Activated naive CD4-positive, alpha-beta T cell (primary cell): ENCODE measurements around the gene PLEKHN1.
A peak's percentile ranks its signal among the peaks of the same experiment; 100 is the strongest.

Experiments
- DNase-seq, 4 experiments: peaks; one replicate each; lab custom pipeline; 2025; lab: John Stamatoyannopoulos, UW

The PLEKHN1 gene, protein sequence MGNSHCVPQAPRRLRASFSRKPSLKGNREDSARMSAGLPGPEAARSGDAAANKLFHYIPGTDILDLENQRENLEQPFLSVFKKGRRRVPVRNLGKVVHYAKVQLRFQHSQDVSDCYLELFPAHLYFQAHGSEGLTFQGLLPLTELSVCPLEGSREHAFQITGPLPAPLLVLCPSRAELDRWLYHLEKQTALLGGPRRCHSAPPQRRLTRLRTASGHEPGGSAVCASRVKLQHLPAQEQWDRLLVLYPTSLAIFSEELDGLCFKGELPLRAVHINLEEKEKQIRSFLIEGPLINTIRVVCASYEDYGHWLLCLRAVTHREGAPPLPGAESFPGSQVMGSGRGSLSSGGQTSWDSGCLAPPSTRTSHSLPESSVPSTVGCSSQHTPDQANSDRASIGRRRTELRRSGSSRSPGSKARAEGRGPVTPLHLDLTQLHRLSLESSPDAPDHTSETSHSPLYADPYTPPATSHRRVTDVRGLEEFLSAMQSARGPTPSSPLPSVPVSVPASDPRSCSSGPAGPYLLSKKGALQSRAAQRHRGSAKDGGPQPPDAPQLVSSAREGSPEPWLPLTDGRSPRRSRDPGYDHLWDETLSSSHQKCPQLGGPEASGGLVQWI

DNA sequence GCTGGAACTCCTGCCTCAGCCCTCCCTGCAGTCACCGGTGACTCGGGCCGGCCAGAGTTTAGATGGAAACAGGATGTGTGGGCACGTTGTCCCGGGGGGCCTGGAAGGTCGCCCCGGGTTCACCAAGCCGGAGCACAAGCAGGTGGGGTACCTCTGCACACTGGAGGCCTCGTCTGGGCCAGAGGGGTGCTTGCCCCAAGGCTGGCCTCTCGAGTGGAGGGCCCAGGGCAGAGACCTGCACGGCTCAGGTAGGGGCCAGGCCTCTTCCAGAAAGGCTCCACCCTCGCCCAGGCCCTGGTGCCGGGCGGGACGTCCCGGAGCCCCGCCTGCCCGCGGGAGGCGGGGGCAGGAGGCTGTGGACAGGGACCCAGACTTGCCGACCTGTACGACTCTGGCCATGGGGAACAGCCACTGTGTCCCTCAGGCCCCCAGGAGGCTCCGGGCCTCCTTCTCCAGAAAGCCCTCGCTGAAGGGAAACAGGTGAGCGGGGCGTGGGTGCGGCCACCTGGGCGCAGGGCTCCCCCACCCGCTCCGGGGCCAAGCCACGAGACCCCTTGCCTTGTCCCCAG lies at the start of gene PLEKHN1:
PLEKHN1 (plus strand) TSS at position 348 of the 569 bp plus-strand sequence; CDS start at position 398, 50 bp downstream.
- no peak for DNase-seq

- DNase-seq: no peak
Measured at GRCh38 chr1:917076-917459, 49.2 kb upstream of the PLEKHN1 start.

GRCh38 chr1:917466-918091 lies 48.7 kb upstream of the PLEKHN1 start:
- no peak for DNase-seq

GRCh38 chr1:918353-918752 lies 47.9 kb upstream of the PLEKHN1 start:
- no peak for DNase-seq

DNA sequence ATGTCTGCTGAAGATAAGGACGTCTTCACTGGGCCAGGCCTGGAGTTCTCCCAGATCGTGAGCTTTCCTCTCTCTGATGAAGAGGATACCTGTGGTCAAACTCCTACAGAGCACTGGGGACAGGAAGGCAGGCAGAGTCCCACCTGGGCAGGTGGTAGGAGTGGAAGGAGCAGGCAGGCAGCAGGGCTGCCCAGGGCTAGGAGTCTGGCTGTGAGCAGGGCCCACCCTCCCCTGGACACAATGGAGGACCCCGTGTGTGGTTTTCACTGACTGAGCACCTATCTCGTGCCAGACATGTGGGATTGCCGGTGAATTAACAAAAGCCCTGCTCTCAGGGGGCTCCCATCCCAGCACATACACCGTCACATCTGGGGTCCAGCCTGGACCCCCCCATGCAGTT lies 47.4 kb upstream of the PLEKHN1 start:
- no peak for DNase-seq

DNA sequence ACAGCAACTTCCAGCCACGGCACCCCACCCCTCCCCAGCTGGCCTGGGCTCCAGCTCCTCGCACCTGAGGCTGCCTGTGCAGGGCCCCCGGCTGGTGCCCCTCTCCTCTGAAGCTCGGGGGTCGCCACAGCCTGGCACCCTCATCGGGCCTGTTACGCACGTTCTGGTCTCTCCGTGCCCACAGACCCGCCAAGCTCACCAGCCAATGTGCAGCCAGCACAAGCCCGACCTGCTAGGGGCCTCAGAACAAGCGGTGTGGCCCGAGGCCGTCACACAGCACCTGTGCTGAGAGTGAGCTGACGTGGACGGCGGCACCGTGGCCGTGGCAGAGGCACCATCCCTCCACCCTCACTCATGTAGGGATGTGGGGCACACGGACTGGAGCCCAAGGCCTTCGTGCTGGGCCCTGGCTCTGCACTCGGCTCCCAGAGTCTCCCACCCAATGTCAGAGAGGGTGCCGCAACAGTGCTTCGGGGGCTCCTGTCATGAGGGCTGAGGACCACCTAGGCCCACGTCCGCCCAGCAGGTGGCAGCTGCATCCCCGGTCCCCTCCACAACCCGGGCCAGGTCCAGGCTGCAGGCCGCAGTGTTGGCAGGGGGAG lies 46.9 kb upstream of the PLEKHN1 start:
- DNase-seq: no peak

DNA sequence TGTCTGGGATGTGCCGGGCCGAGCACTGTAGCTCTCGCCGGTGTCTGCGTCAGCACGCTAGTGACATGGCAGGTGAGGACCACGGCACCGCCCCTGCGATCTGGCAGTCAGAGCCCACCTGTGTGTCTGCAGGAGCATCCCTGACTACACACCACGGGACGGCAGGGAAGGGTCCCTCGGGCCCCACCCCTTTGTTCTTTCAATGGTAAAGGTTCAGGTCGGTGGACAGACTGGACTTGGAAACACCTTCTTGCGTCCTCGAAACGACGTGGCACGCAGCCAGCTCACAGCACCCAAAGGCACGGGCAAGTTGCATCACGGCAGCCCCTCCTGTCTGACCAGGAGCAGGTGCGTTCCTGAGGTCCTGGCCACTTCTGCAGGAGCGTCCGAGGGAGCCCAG lies 46.3 kb upstream of the PLEKHN1 start:
- DNase-seq: no peak

DNA sequence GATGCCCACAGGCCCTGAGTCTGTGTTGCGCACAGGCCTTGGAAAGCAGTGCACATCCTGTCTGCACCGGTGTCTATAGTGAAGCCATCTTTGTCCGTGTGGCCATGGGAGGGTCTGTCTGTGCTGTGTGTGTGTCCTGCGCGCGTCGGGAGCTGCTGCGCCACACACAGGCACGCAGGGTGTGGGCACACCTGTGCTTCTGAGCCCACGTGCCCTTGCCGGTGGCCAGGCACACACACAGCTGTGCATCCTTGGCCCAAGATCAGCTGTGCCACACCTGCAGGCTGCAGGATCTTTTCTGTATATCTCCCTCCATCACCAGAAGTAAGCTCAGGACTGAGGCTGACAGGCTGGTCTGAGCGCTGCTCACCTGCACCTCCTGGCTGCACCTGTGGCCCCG lies 45.8 kb upstream of the PLEKHN1 start:
- no peak for DNase-seq

GRCh38 chr1:921011-921837 lies 45.1 kb upstream of the PLEKHN1 start:
- DNase-seq: peak in 1 of 4 experiments; percentile 20

- DNase-seq: peak in 2 of 4 experiments; percentile 39 to 66
Measured at GRCh38 chr1:923131-923990, 42.9 kb upstream of the PLEKHN1 start, which contains the start of gene SAMD11. TSS of gene SAMD11 (plus strand) at chr1:923923. CDS start at chr1:924432, 509 bp downstream.

GRCh38 chr1:923991-924655 lies 42.2 kb upstream of the PLEKHN1 start:
- DNase-seq: no peak

- DNase-seq: no peak
Measured at GRCh38 chr1:924656-925560, 41.4 kb upstream of the PLEKHN1 start.

GRCh38 chr1:925561-926421 lies 40.5 kb upstream of the PLEKHN1 start:
- DNase-seq: no peak

DNA sequence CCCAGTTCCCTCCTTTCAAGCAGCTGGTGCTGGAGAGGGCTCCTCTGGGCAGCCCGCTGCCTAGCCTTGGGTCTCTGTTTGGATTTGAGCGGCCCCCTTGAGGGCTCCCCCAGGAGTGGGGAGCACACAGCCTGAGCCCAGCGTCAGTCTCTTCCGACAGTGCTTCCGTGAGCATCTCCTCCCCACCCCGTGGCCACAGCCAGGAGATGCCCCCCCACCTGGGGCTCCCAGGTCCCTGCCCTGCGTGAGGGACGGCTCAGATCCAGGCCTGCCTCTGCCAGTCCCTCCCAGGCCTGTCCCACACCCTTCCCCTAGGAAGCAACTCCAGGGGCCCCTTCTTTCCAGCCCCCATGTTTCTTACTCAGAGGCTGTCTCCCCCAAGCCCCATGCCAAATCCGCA lies 39.0 kb upstream of the PLEKHN1 start:
- no peak for DNase-seq

- no peak for DNase-seq
Measured at GRCh38 chr1:927748-928147, 38.5 kb upstream of the PLEKHN1 start.

DNA sequence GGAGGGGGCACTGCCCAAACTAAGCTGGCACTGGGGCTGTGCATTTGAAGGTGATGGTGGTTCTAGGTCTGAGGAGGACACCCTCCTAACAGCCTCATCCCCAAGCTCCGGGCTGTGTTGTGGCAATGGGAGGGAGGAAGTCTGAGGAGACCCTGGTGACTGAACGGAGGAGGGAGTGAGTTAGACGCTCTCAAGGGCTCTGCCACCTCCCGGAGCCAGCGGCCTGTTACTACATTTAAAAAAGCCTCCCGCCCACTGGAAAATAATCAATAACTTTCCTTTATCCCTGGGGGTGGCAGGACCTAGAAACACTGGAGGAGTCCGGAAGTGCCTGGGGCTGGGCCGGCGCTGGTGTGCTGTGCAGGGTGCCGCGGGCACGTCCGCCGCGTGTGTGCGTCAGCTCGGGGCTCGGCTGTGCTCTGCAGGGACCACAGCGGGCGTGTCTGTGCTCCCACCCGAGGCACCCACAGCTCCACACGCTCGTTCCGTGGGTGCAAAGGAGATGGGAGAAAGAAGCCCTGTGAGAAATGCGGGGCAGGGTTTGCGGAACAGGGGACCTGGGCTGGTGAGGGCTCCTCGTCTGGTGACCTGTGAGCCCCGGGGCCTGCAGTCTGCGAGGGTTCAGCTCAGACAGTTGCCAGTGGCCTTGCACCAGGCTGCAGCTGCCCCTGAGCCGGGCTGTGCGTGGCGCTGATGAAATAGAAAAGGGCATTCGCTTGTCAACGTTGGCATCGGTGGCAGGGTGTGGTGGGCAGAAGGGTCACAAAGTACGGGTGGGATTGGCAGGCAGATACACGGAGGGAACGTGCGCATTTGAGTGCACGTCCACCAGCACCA lies 37.2 kb upstream of the PLEKHN1 start:
- DNase-seq: no peak
